ENCODE results near the gene TOP3B. TPM values are rescaled to one million over a fixed set of nuclear protein-coding genes. Genes with fewer than 3 reads are reported as not detected.

Gene TOP3B
- total and polyA plus RNA-seq, 2 experiments from 2014 or later, result 35.7 to 77.7 TPM

GRCh38 chr22:21933413-21933812 is 49.2 kb downstream of the TOP3B start:
- no peaks in the 10 kb centered on the region for H3F3A ChIP-seq (replicated peaks; ENCODE audit: low read depth)
- H3K79me2 ChIP-seq (replicated peaks; ENCODE audit: insufficient read depth), result no peaks in the 10 kb centered on the region
- H3K9me3 Mint-ChIP-seq, result no peaks in the 10 kb centered on the region
- no peaks in the 10 kb centered on the region; the same call in 1 of the 2 replicates for H4K20me1 ChIP-seq (replicated peaks; ENCODE audit: insufficient read depth)
- H2AFZ ChIP-seq, result no peak overlapping the region
- no peak for DNase-seq (ENCODE audit: low spot score)
- H3K4me3 ChIP-seq, result no peak overlapping the region
- no peak for ATAC-seq
- H3K36me3 ChIP-seq (ENCODE audit: insufficient read depth), result no peaks in the 10 kb centered on the region
- no peak overlapping the region for H3K4me2 ChIP-seq
- peaks cover 21% of the 10 kb centered on the region for H3K36me3 Mint-ChIP-seq (ENCODE audit: low read depth)
- H3K4me1 ChIP-seq (ENCODE audit: insufficient read depth), result no peaks in the 10 kb centered on the region; the same call in 1 of the 2 replicates
- peaks cover 28% of the 10 kb centered on the region for H3K4me1 Mint-ChIP-seq
- peaks cover 8% of the 10 kb centered on the region for H3K27me3 Mint-ChIP-seq (ENCODE audit: insufficient read depth, low read depth, poor library complexity)
- no peak overlapping the region for H3K27ac ChIP-seq (ENCODE audit: low read depth)
- H3K27me3 ChIP-seq (ENCODE audit: insufficient read depth), result no peaks in the 10 kb centered on the region
- no peak overlapping the region for H3K27ac Mint-ChIP-seq
- no peaks in the 10 kb centered on the region for H3K9me2 ChIP-seq (ENCODE audit: insufficient read depth)
- H3K4me3 Mint-ChIP-seq, result no peak overlapping the region
- TF ChIP-seq ZNF462 (CRISPR knock-in tag; IDR thresholded peaks at IDR 0.05), result no peak
- TF ChIP-seq ZNF114 (CRISPR knock-in tag; IDR thresholded peaks at IDR 0.05), result no peak
- no peak for TF ChIP-seq CREB1 (CRISPR knock-in tag; IDR thresholded peaks at IDR 0.05; ENCODE audit: low read depth)
- no peak for TF ChIP-seq NANOG (IDR thresholded peaks at IDR 0.05; ENCODE audit: borderline replicate concordance)
- TF ChIP-seq EZH2phosphoT487 (IDR thresholded peaks at IDR 0.05; ENCODE audit: unreplicated experiment), result no peak
- no peak for TF ChIP-seq REST (IDR thresholded peaks at IDR 0.05; ENCODE audit: unreplicated experiment)
- no peak for TF ChIP-seq STAT1 (IDR thresholded peaks at IDR 0.05; ENCODE audit: unreplicated experiment)
- no peak for TF ChIP-seq ZNF331 (CRISPR knock-in tag; IDR thresholded peaks at IDR 0.05; ENCODE audit: low read depth)
- TF ChIP-seq ETS1 (IDR thresholded peaks at IDR 0.05), result no peak
- no peak for TF ChIP-seq EZH2 (IDR thresholded peaks at IDR 0.05; ENCODE audit: low read depth, unreplicated experiment)
- TF ChIP-seq POLR2AphosphoS5 (IDR thresholded peaks at IDR 0.05; ENCODE audit: low read depth), result no peak
- no peak for TF ChIP-seq JUNB (IDR thresholded peaks at IDR 0.05; ENCODE audit: unreplicated experiment)
- TF ChIP-seq CTCF (conservative IDR thresholded peaks at IDR 0.05; ENCODE audit: low read depth in 2 of 2), result no peak

Data from GM23338 (cell line).